RPMI8226 (cell line): Measurements from ENCODE around the gene ARFGEF2.

Source experiments
- DNase-seq: peaks from one replicate; pipeline ENCODE4 v3.0.0-alpha.2; 2015

Gene ARFGEF2

GRCh38 chr20:48899881-48900280, 21.6 kb upstream of the ARFGEF2 start:
- DNase-seq: no peak

- no peak for DNase-seq
Measured at GRCh38 chr20:48901326-48901725, 20.2 kb upstream of the ARFGEF2 start.

GRCh38 chr20:48903705-48904104, 17.8 kb upstream of the ARFGEF2 start:
- DNase-seq: no peak

- peak; percentile 78 for DNase-seq
Measured at GRCh38 chr20:48904566-48905296, 16.8 kb upstream of the ARFGEF2 start.

GRCh38 chr20:48905297-48905647, 16.2 kb upstream of the ARFGEF2 start:
- DNase-seq: no peak

- DNase-seq: no peak
Measured at GRCh38 chr20:48906221-48906877, 15.2 kb upstream of the ARFGEF2 start.

- no peak for DNase-seq
Measured at GRCh38 chr20:48908656-48909319, 12.7 kb upstream of the ARFGEF2 start.

- DNase-seq: no peak
Measured at GRCh38 chr20:48909910-48910309, 11.6 kb upstream of the ARFGEF2 start.

- peak; percentile 40 for DNase-seq
Measured at GRCh38 chr20:48910347-48910781, 11.1 kb upstream of the ARFGEF2 start.

- peak; percentile 74 for DNase-seq
Measured at GRCh38 chr20:48912065-48912464, 9.4 kb upstream of the ARFGEF2 start.

- no peak for DNase-seq
Measured at GRCh38 chr20:48916699-48917098, 4.8 kb upstream of the ARFGEF2 start.

GRCh38 chr20:48919336-48919881, 2.1 kb upstream of the ARFGEF2 start:
- no peak for DNase-seq

GRCh38 chr20:48919882-48920526, 1.5 kb upstream of the ARFGEF2 start:
- DNase-seq: peak; percentile 53

- no peak for DNase-seq
Measured at GRCh38 chr20:48920527-48921167, 864 bp upstream of the ARFGEF2 start.

- peak; percentile 23 for DNase-seq
Measured at GRCh38 chr20:48921883-48922820, 641 bp downstream of the ARFGEF2 start.

GRCh38 chr20:48923149-48923718, 1.7 kb downstream of the ARFGEF2 start:
- no peak for DNase-seq

GRCh38 chr20:48924756-48925109, 3.2 kb downstream of the ARFGEF2 start:
- no peak for DNase-seq

- no peak for DNase-seq
Measured at GRCh38 chr20:48926267-48926666, 4.8 kb downstream of the ARFGEF2 start.

- no peak for DNase-seq
Measured at GRCh38 chr20:48926821-48927220, 5.3 kb downstream of the ARFGEF2 start.

GRCh38 chr20:48928832-48929725, 7.6 kb downstream of the ARFGEF2 start:
- no peak for DNase-seq
